GM13977 (cell line): ENCODE data around the gene NR2E1.

Experiments
- DNase-seq: peaks from one replicate; pipeline ENCODE4 v3.0.0; 2012; ENCODE audit warnings: low spot score
- in situ Hi-C: fragments of 300-500 bp; cut with MboI; formaldehyde crosslinking; loops from one replicate; pipeline ENCODE4 v1.12.0; 2022; ENCODE audit warnings: low sequenced_read_pairs, low pct_unique_long_range_greater_than_20kb, mixed read lengths, inconsistent platforms; ENCODE audit not compliant: unreplicated experiment
- TF ChIP-seq, protein P1 (sequence below): IDR thresholded peaks from 2 replicates; pipeline ENCODE4 v1.5.1; 2012; ENCODE audit warnings: mild to moderate bottlenecking, control low read depth; ENCODE audit not compliant: insufficient read depth; ENCODE audit errors: extremely low read depth, missing control alignments

NR2E1 gene

DNA sequence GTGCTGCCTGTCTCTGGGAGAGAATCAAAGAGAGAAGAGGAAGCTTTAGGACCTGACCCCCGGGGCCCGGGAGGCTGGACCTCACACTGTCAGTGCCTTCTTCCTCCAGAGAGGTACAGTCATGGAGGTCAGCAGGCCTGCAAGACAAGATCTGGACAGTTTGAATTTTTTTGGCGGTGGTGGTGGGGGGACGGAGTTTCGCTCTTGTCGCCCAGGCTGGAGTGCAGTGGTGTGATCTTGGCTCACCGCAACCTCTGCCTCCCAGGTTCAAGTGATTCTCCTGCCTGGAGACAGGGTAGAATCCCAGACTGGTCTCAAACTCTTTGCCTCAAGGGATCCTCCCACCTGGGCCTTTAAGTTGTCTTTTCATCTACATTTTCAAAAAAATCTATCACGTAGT is 34.4 kb downstream of the NR2E1 start:
- in situ Hi-C loops: no loop called here
- no peak for DNase-seq
- TF ChIP-seq, protein P1, sequence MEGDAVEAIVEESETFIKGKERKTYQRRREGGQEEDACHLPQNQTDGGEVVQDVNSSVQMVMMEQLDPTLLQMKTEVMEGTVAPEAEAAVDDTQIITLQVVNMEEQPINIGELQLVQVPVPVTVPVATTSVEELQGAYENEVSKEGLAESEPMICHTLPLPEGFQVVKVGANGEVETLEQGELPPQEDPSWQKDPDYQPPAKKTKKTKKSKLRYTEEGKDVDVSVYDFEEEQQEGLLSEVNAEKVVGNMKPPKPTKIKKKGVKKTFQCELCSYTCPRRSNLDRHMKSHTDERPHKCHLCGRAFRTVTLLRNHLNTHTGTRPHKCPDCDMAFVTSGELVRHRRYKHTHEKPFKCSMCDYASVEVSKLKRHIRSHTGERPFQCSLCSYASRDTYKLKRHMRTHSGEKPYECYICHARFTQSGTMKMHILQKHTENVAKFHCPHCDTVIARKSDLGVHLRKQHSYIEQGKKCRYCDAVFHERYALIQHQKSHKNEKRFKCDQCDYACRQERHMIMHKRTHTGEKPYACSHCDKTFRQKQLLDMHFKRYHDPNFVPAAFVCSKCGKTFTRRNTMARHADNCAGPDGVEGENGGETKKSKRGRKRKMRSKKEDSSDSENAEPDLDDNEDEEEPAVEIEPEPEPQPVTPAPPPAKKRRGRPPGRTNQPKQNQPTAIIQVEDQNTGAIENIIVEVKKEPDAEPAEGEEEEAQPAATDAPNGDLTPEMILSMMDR: no peak

- in situ Hi-C loops: no loop called here
- TF ChIP-seq, protein P1: no peak
- DNase-seq: no peak
Observed at GRCh38 chr6:108200631-108201030, 34.8 kb downstream of the NR2E1 start.

- in situ Hi-C loops: no loop called here
- TF ChIP-seq, protein P1: no peak
- peak; percentile 57 for DNase-seq
Observed at GRCh38 chr6:108203189-108204112, 37.6 kb downstream of the NR2E1 start.

DNA sequence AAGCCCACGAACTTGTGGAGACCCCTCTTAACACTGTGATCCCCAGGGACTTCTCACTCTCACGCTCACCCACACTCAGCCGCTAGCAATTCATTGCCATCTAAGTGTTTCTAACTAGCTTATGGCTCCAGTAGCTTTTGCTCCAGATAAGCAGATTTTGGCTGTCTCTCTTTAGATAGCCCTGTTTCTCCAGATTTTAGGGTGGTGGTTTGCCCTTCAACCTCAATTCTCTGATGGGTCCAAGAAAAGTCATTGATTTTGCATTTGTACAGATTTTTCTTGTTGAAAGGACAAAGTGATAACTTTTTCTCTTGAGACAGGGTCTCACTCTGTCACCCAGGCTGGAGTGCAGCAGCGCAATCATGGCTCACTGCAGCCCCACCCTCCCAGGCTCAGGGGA is 41.2 kb downstream of the NR2E1 start:
- in situ Hi-C loops: no loop called here
- no peak for DNase-seq
- TF ChIP-seq, protein P1: no peak

GRCh38 chr6:108209738-108210137 is 43.9 kb downstream of the NR2E1 start:
- TF ChIP-seq, protein P1: no peak
- in situ Hi-C loops: no loop called here

GRCh38 chr6:108210556-108210955 is 44.7 kb downstream of the NR2E1 start:
- in situ Hi-C loops: no loop called here
- TF ChIP-seq, protein P1: no peak
- DNase-seq: no peak

More at GRCh38 chr6:108209738-108210137, 43.9 kb downstream of the NR2E1 start:
- DNase-seq: no peak

DNA sequence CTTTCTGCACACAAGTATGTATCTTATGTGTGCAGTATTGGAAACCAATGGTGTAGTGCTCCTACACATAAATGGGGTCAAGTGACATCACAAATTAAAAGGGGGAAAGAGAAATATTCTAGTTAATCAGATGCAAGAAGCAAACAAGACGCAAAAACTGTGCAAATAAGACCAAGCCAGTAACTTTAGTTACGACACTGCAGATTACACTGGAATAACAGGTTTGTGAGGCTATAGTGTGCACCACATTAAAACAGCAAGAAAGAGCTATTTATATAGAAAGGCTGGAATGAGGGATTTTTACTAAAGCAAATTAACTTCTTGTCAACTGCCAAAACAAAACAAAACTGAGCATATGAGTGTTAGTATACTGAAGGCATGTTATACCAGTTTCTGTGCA is 45.8 kb downstream of the NR2E1 start:
- no peak for DNase-seq
- in situ Hi-C loops: no loop called here
- TF ChIP-seq, protein P1: no peak
